A172 (cell line): ENCODE measurements around the gene KLF13. TPM values are rescaled to one million over a fixed set of nuclear protein-coding genes. Genes with fewer than 3 reads are reported as not detected.

Experiments
- DNase-seq: peaks from one replicate; pipeline ENCODE4 v3.0.0-alpha.2; 2015; ENCODE audit warnings: low spot score
- total RNA-seq: library from RNA; depleted of rRNA; stranded (reverse); fragments of >200 nt; shearing (Covaris generic); gene quantifications from 2 replicates; pipeline ENCODE4 v1.2.3, GENCODE V29; 2014

The KLF13 gene
- total RNA-seq, 1 experiment from 2014 or later, result 27.9 TPM

- no peak for DNase-seq
Measured at GRCh38 chr15:31316135-31316795, 10.4 kb upstream of the KLF13 start.

- no peak for DNase-seq
Measured at GRCh38 chr15:31317017-31317416, 9.6 kb upstream of the KLF13 start.

GRCh38 chr15:31317421-31318327 is 9.0 kb upstream of the KLF13 start:
- no peak for DNase-seq

DNA sequence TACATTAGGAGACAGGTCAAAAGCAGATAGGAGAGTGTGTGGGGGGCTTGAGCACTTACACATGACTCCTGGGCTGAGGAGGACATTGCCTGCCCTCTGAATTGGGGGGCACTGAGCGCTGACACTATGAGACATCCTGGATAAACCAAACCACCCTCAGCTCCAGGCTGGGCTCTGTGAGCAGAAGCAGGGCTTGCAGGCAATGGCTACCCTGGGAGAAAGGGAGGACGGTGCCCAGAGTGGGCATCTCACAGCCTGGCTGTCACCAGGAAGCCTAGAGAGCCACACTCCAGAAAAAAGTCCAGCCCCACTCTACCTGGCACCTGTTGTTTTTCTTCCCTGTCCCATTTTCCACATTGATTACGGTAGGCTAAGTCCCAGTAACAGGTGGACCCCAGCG is 8.2 kb upstream of the KLF13 start:
- no peak for DNase-seq

DNA sequence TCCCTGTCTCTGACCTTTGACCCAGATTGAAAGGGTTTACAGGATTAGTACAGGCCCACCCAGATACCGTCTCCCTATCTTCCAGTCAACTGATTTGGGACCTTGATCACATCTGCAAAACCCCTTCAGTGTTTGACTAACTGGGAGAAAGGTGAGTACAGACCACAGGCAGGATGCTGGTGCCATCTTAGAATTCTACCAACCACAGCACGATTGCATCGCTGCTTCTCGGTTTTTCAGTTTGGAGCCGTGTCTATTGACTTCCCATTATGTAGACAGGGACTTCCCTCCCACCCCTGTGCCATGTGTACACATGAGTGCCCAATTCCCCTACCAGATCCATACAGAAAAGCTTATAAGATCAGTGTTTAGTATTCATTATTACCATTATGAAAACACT is 6.6 kb upstream of the KLF13 start:
- DNase-seq, result no peak

DNA sequence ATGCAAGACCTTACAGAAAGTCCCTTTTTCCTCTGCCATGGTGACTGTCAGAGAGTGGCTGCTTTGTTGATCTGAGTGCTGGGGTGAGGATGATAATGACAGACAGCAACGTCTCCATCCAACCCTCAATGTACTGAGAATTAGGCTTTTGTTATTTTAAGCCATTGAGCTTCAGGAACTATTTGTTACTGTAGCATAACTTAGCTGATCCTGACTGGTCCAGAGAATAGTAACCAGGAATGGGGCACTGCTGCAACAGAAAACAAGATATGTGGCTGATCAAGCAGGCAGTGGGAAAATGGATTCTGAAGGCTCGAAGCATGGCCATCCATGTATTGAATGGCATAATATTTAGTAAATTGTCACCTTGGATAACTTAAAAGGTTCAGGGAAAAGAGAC is 5.2 kb upstream of the KLF13 start:
- no peak for DNase-seq

- DNase-seq, result no peak
Measured at GRCh38 chr15:31322504-31322903, 4.1 kb upstream of the KLF13 start.

- no peak for DNase-seq
Measured at GRCh38 chr15:31323627-31324026, 3.0 kb upstream of the KLF13 start.

DNA sequence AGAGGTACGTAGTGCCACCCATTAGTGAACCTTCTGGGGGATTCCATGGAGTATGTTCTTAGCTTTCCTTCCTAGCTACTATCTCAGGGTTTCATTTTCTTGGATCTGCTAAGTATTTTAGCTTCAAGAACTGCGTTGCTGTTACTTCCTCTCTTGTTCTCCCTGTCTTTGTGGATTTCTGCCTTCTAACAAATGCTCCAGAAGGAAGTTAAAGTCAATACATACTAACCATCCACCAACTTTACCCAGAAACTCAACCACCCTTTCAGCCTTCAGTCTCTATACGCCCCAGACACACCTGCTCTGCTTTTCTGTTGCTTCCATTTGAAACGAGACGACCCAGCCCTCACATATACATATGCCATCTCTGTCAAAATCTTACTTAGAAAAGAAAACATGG is 2.4 kb upstream of the KLF13 start:
- DNase-seq, result no peak

DNA sequence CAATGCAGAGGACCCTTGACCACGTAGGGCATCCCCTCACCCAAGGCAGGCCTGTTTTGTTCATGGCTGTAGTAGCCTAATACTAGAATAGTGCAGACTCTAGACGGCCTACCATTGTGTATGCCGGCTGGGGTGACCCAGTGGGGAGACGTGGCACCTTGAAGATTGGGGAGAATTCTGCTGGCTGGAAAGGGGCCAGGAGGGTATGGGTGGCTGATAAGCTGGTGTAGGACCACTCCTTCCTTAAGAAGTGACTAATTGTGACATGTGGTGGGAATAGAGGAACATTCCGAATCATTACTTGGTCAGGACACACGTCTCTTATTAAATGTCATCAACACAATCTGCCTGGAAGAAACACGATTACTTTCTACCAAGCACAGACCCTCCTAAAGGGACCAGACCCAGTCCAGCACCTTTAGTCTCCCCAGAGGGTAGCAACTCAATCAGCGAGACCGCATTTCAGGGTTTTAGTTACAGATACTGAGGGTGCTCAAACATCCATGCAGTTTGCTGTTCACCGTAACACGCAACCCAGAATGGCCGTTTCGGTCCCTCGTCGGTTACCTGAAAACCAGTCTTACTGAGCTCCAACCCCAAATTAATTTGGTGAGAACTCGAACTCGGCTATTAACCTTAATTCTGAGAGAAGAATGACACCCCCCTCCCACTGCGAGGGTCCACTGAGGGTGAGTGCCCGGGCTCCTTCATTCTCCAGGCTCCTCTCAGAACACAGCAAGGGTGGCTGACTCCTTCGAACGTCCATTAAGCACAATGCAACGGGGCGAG is 1.6 kb upstream of the KLF13 start:
- DNase-seq, result no peak

DNA sequence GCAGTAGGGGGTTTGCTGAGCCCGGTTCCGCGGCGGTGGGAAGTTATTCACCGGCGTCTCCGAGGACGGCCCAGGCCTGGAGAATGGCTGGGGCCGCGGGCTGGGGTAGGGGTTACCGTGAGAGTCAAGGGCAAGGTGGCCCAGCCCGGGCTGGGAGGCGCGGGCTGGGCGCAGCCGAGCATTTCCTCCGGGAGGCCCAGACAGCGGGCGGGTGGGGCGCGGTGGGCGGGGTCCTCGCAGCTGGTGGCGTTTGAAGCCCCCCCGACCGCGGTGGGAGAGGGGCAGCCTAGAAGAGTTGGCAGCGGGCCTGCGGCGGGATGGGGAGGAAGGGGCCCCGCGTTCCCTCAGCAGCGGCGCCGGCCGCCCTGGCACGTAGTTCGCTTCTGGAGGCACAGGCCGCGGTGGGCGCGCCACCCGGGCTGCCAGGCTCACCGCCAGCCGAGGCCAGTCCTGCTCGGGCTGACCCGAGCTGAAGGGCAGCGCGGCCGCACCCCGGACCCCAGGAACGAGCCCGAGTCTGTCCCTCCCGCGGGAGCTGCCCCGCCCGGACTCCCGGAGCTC is 960 bp upstream of the KLF13 start:
- no peak for DNase-seq

DNA sequence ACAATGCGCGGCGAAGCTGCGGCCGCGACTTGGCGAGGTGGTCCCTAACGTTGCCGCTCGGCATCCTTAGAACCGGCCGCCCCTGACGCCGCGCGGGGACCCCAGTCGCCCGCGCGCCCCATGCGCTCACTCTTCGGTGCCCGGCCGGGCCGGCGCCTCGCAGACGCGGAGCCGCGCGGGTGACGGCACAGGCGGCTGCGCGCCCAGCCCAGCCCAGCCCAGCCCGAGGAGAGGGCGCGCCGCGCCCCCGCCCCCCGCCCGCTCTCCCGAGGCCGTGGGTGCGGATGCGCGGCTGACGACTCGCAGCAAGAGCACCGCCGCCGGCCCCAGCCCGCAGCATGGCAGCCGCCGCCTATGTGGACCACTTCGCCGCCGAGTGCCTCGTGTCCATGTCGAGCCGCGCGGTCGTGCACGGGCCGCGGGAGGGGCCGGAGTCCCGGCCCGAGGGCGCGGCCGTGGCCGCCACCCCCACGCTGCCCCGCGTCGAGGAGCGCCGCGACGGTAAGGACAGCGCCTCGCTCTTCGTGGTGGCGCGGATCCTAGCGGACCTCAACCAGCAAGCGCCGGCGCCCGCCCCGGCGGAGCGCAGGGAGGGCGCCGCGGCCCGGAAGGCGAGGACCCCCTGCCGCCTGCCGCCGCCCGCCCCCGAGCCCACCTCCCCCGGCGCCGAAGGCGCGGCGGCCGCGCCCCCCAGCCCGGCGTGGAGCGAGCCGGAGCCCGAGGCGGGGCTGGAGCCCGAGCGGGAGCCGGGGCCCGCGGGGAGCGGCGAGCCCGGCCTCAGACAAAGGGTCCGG is 437 bp downstream of the KLF13 start:
- peak; percentile 26 for DNase-seq

DNA sequence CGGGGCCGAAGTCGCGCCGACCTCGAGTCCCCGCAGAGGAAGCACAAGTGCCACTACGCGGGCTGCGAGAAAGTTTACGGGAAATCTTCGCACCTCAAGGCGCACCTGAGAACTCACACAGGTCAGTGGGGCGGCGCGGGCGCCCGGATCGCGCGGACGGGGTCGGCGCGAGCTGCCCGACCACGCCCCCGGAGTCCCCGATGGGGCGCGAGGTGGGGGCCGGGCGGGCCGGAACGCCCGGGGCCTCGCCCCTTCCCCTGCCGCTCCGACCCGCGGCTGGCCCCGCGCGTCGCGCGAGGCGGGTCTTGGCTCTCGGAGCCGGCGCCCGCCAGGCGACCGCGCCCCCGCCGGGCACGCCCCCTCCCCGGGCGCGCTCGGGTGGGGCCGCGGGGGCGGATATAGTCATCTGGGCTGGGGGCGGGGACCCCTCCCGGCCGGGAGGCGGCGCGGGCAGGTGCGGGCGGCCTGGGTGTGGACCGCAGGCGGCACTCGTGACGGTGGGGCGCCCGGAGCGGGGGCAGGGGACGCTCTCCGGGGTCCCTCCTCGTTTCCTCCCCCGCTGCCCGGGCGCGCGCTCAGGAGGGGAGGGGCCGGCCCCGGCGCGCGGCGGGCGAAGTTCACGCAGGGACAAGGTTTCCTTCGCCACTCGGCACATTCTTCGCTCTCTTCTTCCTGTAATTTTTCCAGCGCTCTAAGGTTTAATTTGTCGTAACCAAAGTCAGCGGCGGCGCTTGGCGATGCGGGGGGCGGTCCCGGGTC is 1.2 kb downstream of the KLF13 start:
- peak; percentile 10 for DNase-seq

DNA sequence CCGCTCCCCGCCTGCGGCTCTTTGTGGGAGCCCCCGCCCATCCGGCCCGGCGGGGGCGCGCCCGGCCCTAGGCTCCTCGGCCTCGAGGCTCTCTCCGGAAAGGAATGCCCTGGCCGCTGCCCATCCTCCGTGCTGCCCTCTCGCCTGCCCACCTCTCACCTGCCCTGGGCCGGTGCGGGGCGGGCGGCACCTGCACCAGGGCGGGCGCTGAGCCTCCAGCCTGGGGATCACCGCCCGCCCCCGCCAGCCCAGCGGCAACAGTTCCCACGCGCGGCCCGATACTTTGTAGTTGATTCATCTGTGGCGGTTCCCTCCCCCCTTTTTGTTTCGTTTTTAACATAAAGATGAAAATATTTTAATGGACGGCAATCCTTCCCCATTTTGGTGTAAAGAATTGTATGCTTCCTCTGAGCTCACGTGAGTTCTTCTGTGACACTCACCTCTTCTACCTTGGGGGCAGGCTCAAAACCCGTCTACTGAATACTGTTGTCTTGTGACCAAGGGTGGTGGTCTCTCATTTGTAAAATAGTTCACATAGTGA is 1.9 kb downstream of the KLF13 start:
- DNase-seq, result no peak

DNA sequence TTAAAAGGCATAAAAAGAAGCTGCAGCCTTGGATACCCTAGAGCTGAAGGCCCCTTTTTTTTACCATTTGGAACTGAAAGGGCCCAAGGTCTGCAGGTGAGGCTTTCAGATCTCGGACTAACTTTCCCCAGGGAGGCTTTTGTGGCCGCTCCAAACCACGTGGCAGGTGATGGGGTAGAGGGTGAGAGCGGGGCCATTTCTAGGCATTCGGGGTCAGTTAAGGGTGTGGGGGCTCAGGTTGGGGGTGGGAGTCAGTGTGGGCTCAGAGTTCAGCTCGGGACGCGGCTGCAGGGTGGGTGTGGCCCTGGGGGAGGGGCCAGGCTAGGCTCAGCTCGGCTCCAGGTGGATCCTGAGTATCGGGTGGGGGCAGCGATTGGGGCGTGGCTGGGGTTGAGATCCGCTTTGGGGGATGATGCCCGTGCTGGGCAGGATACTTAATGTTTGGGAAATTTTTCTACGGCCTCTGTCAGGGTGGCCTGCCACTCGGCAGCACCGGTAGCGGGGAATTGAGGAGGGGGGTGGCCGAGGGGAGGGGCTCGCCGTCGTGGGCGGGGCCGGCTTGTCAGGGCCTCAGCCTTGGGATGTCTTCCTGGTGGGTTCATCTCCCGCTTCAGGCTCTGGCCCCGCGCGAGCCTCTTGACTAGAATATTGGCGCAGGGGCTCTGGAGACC is 2.5 kb downstream of the KLF13 start:
- no peak for DNase-seq

GRCh38 chr15:31329640-31330010 is 3.0 kb downstream of the KLF13 start:
- no peak for DNase-seq

DNA sequence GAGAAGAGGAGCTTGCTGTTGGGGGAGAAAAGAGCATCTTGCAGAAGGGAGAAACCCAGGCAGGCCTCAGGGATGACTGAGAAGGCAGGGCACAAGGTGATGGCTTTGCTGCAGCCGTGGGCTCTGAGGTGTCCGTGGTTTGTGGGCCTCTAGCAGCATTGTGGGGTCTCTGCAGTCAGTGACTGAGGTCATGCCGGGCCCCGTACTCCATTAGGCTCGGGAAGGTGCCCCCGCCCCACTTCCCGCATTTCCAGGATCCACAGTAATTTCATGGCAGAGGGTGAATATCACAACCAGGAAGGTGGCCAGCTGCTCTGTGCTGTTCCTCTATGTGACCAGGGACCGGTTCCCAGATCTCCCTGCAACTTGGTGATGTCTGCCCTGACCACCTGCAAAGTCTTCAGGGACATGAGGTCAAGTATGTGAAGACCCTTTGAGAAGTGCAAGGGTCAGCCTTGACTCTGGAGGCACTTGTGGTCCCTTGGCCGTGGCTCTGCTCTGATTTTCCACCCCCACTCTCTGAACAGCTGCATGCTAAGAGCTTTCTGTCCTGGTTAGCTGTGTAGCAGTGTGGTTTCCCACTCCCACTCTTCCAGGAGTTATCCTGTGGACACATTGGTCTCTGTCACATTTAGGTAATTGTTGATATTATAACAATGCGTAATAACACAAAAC is 3.6 kb downstream of the KLF13 start:
- no peak for DNase-seq

GRCh38 chr15:31330836-31331235 is 4.2 kb downstream of the KLF13 start:
- DNase-seq, result no peak

DNA sequence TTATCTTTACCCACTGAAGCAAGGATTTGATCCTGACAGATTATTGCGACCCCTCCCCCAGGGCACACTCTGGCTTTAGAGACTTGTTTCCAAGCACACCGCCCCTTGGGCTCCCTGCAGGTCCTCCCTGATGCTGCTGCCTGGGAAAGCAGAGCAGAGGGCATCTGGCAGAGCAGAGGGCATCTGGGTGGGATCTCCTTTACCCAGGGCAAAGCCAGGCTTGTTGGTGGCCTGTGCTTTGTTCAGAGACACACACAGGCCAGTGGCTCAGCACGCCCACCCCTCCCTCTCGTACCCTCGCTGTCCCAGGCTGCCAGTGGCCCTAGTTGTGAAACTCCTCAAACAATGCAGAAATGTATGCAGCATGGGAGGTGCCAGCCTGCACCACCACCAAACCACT is 4.8 kb downstream of the KLF13 start:
- DNase-seq, result no peak
